ENCODE measurements around the gene SYDE2. TPM values are rescaled to one million over a fixed set of nuclear protein-coding genes. Genes with fewer than 3 reads are reported as not detected.
A peak's percentile ranks its signal among the peaks of the same experiment; 100 is the strongest.

Gene SYDE2
- total and polyA plus RNA-seq, 2 experiments from 2014 or later = 5.5 to 14.9 TPM

GRCh38 chr1:85240643-85241042, 39.8 kb upstream of the SYDE2 start:
- Histone ChIP-seq H3K9me2 (replicated peaks; ENCODE audit: insufficient read depth) (no peaks in the 10 kb centered on the region), H3K36me3 (replicated peaks; ENCODE audit: insufficient read depth, low read depth) (no peaks in the 10 kb centered on the region), H3K79me2 (no peaks in the 10 kb centered on the region), H3K27me3 (no peaks in the 10 kb centered on the region), H3K9me3 (ENCODE audit: low read depth) (no peaks in the 10 kb centered on the region), H3K4me3 (no peak overlapping the region), H3K27ac (peak overlapping the region; percentile 3), H3K4me2 (no peak overlapping the region), H3K4me1 (ENCODE audit: insufficient read depth) (peaks cover 28% of the 10 kb centered on the region), H2AFZ (peak overlapping the region; percentile 22), H4K20me1 (ENCODE audit: insufficient read depth, poor library complexity, severe bottlenecking) (no peaks in the 10 kb centered on the region)
- whole genome bisulfite sequencing (ENCODE audit: low lambda C conversion rate, missing lambda C conversion rate) = 34% methylated on average over 1 of the region's 1 CpG
- no peak for DNase-seq (ENCODE audit: low spot score)
- TF ChIP-seq CTCF (IDR thresholded peaks at IDR 0.05; ENCODE audit: poor library complexity) = no peak
- TF ChIP-seq EZH2 (IDR thresholded peaks at IDR 0.05; ENCODE audit: borderline replicate concordance) = no peak
- no peak for TF ChIP-seq EZH2phosphoT487 (IDR thresholded peaks at IDR 0.05; ENCODE audit: low read depth, severe bottlenecking, unreplicated experiment)

- Histone ChIP-seq H3K9me3 (ENCODE audit: low read depth) (no peaks in the 10 kb centered on the region), H3K4me3 (no peak overlapping the region), H4K20me1 (ENCODE audit: insufficient read depth, poor library complexity, severe bottlenecking) (no peaks in the 10 kb centered on the region), H3K4me1 (ENCODE audit: insufficient read depth) (peaks cover 24% of the 10 kb centered on the region), H3K36me3 (replicated peaks; ENCODE audit: insufficient read depth, low read depth) (no peaks in the 10 kb centered on the region), H3K27ac (peak overlapping the region; percentile 3), H3K4me2 (no peak overlapping the region), H3K9me2 (replicated peaks; ENCODE audit: insufficient read depth) (no peaks in the 10 kb centered on the region), H3K79me2 (no peaks in the 10 kb centered on the region), H2AFZ (peak overlapping the region; percentile 22), H3K27me3 (no peaks in the 10 kb centered on the region)
- WGBS (ENCODE audit: low lambda C conversion rate, missing lambda C conversion rate) = 0% methylated on average over 1 of the region's 1 CpG
- TF ChIP-seq CTCF (IDR thresholded peaks at IDR 0.05; ENCODE audit: poor library complexity) = peak; percentile 12
- TF ChIP-seq EZH2 (IDR thresholded peaks at IDR 0.05; ENCODE audit: borderline replicate concordance) = no peak
- no peak for DNase-seq (ENCODE audit: low spot score)
Observed at GRCh38 chr1:85240174-85240601, 39.4 kb upstream of the SYDE2 start.

DNA sequence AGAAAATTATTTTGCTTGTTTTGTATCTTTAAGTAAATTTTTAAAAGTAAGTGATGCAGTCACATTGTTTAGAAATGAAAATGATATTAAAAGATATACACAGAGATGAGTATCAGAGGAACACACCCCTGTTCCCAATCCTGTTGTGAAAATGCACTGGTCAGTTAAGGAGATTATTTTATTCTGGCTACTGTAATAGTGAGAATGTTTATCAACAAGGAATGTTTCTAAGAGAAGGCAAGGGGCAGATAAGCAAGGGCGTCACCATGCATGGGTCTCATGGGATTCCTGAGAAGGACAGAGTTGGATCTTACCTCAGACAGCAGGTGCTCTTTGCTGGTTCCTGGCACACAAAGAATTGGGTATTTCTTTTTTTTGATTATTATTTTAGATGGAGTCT, 36.8 kb upstream of the SYDE2 start:
- Histone ChIP-seq H3K36me3 (replicated peaks; ENCODE audit: insufficient read depth, low read depth) (no peaks in the 10 kb centered on the region), H3K9me3 (ENCODE audit: low read depth) (no peaks in the 10 kb centered on the region), H3K79me2 (no peaks in the 10 kb centered on the region), H3K4me3 (no peak overlapping the region), H3K4me2 (no peak overlapping the region), H3K9me2 (replicated peaks; ENCODE audit: insufficient read depth) (no peaks in the 10 kb centered on the region), H2AFZ (no peak overlapping the region), H3K27ac (no peak overlapping the region), H3K4me1 (ENCODE audit: insufficient read depth) (peaks cover 5% of the 10 kb centered on the region), H3K27me3 (no peaks in the 10 kb centered on the region), H4K20me1 (ENCODE audit: insufficient read depth, poor library complexity, severe bottlenecking) (no peaks in the 10 kb centered on the region)
- DNase-seq (ENCODE audit: low spot score) = no peak
- TF ChIP-seq EZH2phosphoT487 (IDR thresholded peaks at IDR 0.05; ENCODE audit: low read depth, severe bottlenecking, unreplicated experiment) (no peak), EZH2 (IDR thresholded peaks at IDR 0.05; ENCODE audit: borderline replicate concordance) (no peak), CTCF (IDR thresholded peaks at IDR 0.05; ENCODE audit: poor library complexity) (no peak)
- WGBS (ENCODE audit: low lambda C conversion rate, missing lambda C conversion rate) = 97% methylated on average over 1 of the region's 1 CpG

All from hepatocyte (in vitro differentiated cells).